ENCODE data around the gene DST. TPM values are rescaled to one million over a fixed set of nuclear protein-coding genes. Genes with fewer than 3 reads are reported as not detected.

The DST gene
- total RNA-seq, 2 experiments from 2014 or later = 5.7 to 6.2 TPM

DNA sequence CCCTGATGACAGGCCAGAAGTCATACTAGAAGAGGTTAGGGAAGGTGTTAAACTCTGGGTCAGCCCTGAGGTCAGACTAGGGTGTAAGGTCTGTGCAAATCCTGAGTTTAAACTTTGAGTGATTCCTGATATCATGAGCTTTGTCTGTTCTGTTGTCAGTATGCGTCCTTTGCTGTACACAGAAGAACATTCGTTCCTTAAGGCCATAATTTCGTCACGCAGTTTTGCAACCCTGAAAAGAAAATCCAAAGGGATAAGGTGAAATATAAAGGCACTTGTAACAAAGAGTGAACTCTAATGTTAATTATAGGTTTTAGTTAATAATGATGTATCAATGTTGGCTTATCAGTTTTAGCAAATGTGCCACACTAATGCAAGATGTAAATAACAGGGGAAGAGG, 2.3 kb downstream of the DST start:
- ChIA-PET CTCF (interaction anchor here (1.4 kb wide), 1 partner anchor 59 kb away, joined by 3 read pairs; no protein-coding TSS in a partner anchor), POLR2A (no interaction called here)
- no peaks in the 10 kb centered on the region for H3K9me3 Mint-ChIP-seq
- peaks cover 2% of the 10 kb centered on the region for H3K27me3 Mint-ChIP-seq
- no peaks in the 10 kb centered on the region for H3K36me3 Mint-ChIP-seq
- DNase-seq = no peak
- H3K4me3 Mint-ChIP-seq = no peak overlapping the region
- no peaks in the 10 kb centered on the region for H3K4me1 Mint-ChIP-seq (ENCODE audit: low read depth)
- intact Hi-C loops (cut with micrococcal nuclease) = no loop called here
- no peak overlapping the region for H3K27ac Mint-ChIP-seq

DNA sequence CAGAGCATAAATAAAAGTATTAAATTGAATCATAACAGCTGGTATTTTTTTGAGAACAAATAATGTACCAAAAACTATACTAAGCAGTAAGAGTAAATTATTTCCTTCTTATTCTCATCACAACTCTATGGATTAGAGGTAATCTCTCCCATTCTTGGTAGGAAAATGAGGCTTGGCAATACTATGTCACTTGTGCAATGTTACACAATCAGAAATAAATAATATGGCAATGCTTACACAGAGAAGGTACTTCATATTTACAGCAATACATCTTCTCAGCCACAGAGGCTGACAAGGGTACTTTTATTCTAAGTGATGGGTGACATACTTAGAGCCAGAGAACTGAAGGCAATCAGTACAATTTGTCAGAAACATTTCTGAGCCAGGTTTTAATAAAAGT, 3.9 kb downstream of the DST start:
- Mint-ChIP-seq H3K4me1 (ENCODE audit: low read depth) (no peaks in the 10 kb centered on the region), H3K9me3 (no peaks in the 10 kb centered on the region), H3K27ac (no peak overlapping the region), H3K4me3 (no peak overlapping the region), H3K36me3 (no peaks in the 10 kb centered on the region), H3K27me3 (peaks cover 2% of the 10 kb centered on the region)
- POLR2A ChIA-PET = no interaction called here
- intact Hi-C loops (cut with micrococcal nuclease) = loop anchor here (5.0 to 10.0 kb wide), 2 partner anchors 214 to 676 kb away; partner anchors contain the start of gene PRIM2
- CTCF ChIA-PET = interaction anchor here (1.3 to 1.4 kb wide), 2 partner anchors 13 to 60 kb away, joined by 3 to 5 read pairs; no protein-coding TSS in a partner anchor
- no peak for DNase-seq

DNA sequence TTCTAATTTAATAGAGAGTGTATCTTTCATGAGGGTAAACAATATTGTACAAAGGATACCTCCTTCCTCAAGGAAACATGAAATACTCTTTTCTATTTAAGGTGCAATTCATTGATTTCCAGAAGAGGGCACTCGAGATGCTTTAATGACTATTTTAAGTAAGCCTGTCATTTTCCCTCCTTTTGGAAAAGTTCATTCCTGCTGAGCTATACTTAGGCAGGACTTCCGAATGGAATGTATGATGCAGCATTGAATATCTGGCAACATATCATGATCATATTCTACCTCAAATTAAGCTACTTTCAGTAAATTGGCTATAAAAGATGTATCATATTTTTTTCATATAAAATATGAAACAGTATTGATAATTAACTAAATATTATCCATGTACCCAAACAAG, 5.0 kb downstream of the DST start:
- ChIA-PET CTCF (interaction anchor here (0.7 to 1.6 kb wide), 4 partner anchors 12 to 215 kb away, joined by 3 to 7 read pairs (median 6); no protein-coding TSS in a partner anchor), POLR2A (no interaction called here)
- no peak for DNase-seq
- Mint-ChIP-seq H3K9me3 (no peaks in the 10 kb centered on the region), H3K4me3 (no peak overlapping the region), H3K27ac (no peak overlapping the region), H3K4me1 (ENCODE audit: low read depth) (no peaks in the 10 kb centered on the region), H3K27me3 (peaks cover 5% of the 10 kb centered on the region), H3K36me3 (no peaks in the 10 kb centered on the region)
- intact Hi-C loops (cut with micrococcal nuclease) = loop anchor here (1.0 to 10.0 kb wide), 3 partner anchors 62 to 677 kb away; partner anchors contain the start of gene PRIM2

DNA sequence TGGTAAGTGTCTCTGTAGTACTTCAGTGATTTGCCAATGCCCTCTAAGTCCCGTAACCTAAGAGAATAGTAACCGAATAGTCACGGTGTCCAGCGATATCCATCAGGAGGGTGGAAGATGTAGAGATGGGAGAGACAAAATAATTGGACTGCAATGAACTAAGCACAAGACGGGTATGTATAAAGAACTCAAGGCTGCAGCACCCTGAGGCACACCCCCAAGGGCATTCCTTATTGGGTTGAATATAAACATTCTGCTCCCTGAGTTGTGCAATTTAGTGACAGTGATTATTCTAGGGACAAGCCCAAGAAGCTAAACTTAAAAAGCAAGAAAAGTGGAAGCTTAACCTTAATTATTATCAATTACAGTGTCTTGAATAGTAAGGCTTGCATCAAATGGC, 14.6 kb downstream of the DST start:
- H3K4me1 Mint-ChIP-seq (ENCODE audit: low read depth) = no peaks in the 10 kb centered on the region

DNA sequence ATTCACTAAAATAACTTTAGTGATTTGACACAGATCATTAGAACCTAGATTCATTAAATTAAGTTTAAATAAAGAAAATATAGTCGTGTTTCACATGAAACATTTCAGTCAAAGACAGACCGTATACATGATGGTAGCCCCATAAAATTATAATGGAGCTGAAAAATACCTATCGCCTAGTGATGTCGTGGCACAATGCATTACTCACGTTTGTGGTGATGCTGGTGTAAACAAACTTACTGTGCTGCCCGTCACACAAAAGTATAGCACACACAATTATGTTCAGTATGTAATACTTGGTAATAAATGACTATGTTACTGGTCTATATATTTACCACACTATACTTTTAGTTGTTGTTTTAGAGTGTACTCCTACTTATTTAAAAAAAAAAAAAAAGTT, 17.3 kb downstream of the DST start:
- DNase-seq = no peak
- H3K27ac Mint-ChIP-seq = no peak overlapping the region
- ChIA-PET POLR2A (no interaction called here), CTCF (interaction anchor here (1.4 kb wide), 1 partner anchor 13 kb away, joined by 5 read pairs; no protein-coding TSS in a partner anchor)
- H3K27me3 Mint-ChIP-seq = peaks cover 1% of the 10 kb centered on the region
- no peak overlapping the region for H3K4me3 Mint-ChIP-seq
- H3K9me3 Mint-ChIP-seq = no peaks in the 10 kb centered on the region
- H3K36me3 Mint-ChIP-seq = no peaks in the 10 kb centered on the region
- no peaks in the 10 kb centered on the region for H3K4me1 Mint-ChIP-seq (ENCODE audit: low read depth)
- intact Hi-C loops (cut with micrococcal nuclease) = no loop called here

More for the DNA sequence above, 14.6 kb downstream of the DST start:
- no peak for DNase-seq
- H3K4me3 Mint-ChIP-seq = no peak overlapping the region
- H3K36me3 Mint-ChIP-seq = no peaks in the 10 kb centered on the region
- H3K9me3 Mint-ChIP-seq = no peaks in the 10 kb centered on the region
- intact Hi-C loops (cut with micrococcal nuclease) = no loop called here
- no peak overlapping the region for H3K27ac Mint-ChIP-seq
- ChIA-PET POLR2A (no interaction called here), CTCF (no interaction called here)
- peaks cover 4% of the 10 kb centered on the region for H3K27me3 Mint-ChIP-seq

DNA sequence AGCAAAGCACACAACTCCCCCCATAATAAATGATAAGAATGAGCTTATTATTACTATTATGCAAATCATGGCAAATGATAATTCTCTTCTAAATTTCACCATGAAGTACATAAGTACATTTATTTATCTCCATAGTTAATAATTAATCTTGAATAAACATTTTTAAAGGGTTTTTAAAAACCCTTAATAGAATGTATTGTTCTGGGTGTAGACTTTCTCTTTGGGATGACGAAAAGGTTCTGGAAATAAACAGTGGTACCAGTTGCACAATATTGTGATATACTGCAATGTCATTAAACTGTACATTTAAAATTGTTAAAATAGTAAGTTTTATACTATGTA, 18.0 kb downstream of the DST start:
- DNase-seq = no peak
- Mint-ChIP-seq H3K4me1 (ENCODE audit: low read depth) (no peaks in the 10 kb centered on the region), H3K36me3 (no peaks in the 10 kb centered on the region), H3K27me3 (peaks cover 1% of the 10 kb centered on the region), H3K4me3 (no peak overlapping the region), H3K27ac (no peak overlapping the region), H3K9me3 (no peaks in the 10 kb centered on the region)
- intact Hi-C loops (cut with micrococcal nuclease) = no loop called here
- POLR2A ChIA-PET = no interaction called here
- CTCF ChIA-PET = interaction anchor here (1.5 kb wide), 1 partner anchor 31 kb away, joined by 3 read pairs; no protein-coding TSS in a partner anchor

DNA sequence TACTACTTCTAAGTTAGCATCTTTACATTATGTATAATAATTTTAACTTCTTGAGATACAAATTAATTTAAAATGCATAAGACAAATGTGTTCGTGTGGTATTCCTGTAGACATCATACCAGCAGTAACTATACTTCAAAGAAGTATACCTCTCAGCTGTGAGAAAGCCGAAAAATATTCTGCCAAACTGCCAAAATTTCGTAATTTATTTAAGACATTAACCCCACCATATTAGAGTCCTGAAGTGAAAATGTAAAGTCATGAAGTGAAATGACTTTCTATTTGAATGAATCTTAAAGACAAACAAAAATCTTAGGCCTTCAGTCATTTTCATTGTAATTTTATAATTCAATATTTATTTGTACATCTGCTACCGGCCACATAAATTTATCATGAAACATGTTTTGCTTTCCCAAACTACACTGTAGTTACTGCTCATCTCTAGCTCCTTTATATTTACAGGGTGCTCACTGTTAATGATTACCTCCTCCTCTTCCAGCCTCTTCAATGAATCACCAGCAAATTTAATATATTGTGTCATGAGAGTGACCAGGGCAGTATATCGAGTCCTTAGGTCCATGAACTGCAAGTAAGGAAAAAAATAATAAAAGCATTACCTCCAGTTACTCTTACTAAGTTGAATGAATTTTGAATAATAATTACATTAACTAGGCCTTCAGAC, 18.5 kb downstream of the DST start:
- Mint-ChIP-seq H3K27ac (no peak overlapping the region), H3K27me3 (peaks cover 1% of the 10 kb centered on the region), H3K4me3 (no peak overlapping the region), H3K9me3 (no peaks in the 10 kb centered on the region), H3K4me1 (ENCODE audit: low read depth) (no peaks in the 10 kb centered on the region), H3K36me3 (no peaks in the 10 kb centered on the region)
- no peak for DNase-seq
- intact Hi-C loops (cut with micrococcal nuclease) = no loop called here
- ChIA-PET CTCF (interaction anchor here (1.5 kb wide), 1 partner anchor 30 kb away, joined by 3 read pairs; no protein-coding TSS in a partner anchor), POLR2A (no interaction called here)

DNA sequence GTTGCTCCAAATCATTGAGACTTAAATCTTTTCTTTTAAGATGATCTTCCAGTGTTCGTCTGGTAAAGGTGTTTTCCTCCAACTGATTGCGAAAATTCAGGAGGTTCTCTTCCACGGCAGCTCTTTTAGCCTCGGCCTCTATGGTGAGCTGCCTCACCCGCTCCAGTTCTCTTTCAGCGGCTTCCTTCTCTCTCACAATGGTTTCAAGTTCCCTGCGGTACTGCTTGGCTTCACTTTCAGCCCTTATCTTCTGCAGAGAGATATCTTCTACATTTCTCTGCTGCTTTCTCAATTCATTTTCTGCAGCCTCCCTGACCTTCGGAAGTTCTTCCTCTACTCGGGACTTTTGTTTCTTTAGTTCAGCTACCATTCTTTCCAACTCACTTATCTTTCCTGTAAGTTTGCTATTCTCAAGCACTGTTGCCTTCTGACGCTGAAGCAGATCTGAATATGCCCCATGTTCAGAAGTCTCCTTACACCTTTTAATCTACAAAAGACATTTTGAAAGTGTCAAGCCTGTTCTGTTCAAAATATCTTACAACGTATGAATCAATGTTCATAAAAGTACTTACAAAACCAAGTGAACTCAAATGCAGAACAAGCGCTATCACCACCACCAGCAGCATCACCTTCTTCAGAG, 22.3 kb downstream of the DST start:
- Mint-ChIP-seq H3K27me3 (peaks cover 1% of the 10 kb centered on the region), H3K9me3 (no peaks in the 10 kb centered on the region), H3K4me3 (no peak overlapping the region), H3K4me1 (ENCODE audit: low read depth) (no peaks in the 10 kb centered on the region), H3K27ac (no peak overlapping the region), H3K36me3 (no peaks in the 10 kb centered on the region)
- ChIA-PET POLR2A (no interaction called here), CTCF (no interaction called here)
- intact Hi-C loops (cut with micrococcal nuclease) = no loop called here
- DNase-seq = no peak

DNA sequence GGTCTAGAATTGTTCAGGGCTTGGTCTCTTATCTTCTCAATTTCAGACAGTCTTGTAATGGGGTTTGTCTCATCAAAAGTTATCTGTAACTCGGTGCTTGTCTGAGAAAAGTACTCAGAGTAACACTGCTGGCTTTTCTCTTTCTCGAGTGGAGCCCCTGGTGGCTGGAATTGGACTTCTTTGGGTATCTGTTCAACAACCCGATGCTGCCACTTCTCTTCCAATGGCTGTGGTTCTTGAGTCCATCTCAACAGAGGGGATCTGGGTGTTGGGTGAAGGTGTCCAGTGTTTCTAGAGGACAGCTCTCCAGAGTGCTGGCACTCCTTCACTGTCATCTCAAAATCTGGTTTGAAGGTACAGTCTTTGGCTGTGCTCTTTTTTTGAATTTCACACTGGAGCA, 24.6 kb downstream of the DST start:
- POLR2A ChIA-PET = no interaction called here
- Mint-ChIP-seq H3K4me1 (ENCODE audit: low read depth) (no peaks in the 10 kb centered on the region), H3K27me3 (peaks cover 1% of the 10 kb centered on the region), H3K9me3 (no peaks in the 10 kb centered on the region), H3K36me3 (no peaks in the 10 kb centered on the region), H3K4me3 (no peak overlapping the region), H3K27ac (no peak overlapping the region)
- CTCF ChIA-PET = interaction anchor here (1.7 to 2.2 kb wide), 2 partner anchors 10 to 23 kb away, joined by 4 to 6 read pairs; no protein-coding TSS in a partner anchor
- DNase-seq = no peak
- intact Hi-C loops (cut with micrococcal nuclease) = no loop called here

DNA sequence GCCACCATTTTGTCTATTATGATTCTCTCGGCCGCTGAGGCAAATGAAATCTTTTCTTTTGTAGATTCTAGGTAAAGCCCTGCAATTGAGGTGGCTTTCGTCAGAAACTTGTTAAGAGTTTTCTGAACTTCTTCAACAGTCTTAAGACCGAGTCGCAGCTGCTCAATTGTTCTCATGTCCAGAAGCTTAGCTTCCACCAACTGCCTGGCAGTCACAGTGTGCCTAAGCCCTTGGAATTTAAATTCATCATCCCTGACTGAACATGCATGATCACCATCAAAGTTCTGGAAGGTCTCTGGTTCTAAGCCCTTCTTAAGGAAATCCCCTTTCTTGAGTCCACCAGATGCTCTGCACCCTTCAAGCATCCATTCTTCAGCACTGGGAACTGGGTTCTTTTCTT, 25.7 kb downstream of the DST start:
- H3K36me3 Mint-ChIP-seq = no peaks in the 10 kb centered on the region
- no peaks in the 10 kb centered on the region for H3K27me3 Mint-ChIP-seq
- DNase-seq = no peak
- H3K27ac Mint-ChIP-seq = no peak overlapping the region
- H3K4me1 Mint-ChIP-seq (ENCODE audit: low read depth) = no peaks in the 10 kb centered on the region
- ChIA-PET POLR2A (no interaction called here), CTCF (interaction anchor here (1.7 kb wide), 1 partner anchor 22 kb away, joined by 6 read pairs; no protein-coding TSS in a partner anchor)
- intact Hi-C loops (cut with micrococcal nuclease) = no loop called here
- no peaks in the 10 kb centered on the region for H3K9me3 Mint-ChIP-seq
- no peak overlapping the region for H3K4me3 Mint-ChIP-seq

DNA sequence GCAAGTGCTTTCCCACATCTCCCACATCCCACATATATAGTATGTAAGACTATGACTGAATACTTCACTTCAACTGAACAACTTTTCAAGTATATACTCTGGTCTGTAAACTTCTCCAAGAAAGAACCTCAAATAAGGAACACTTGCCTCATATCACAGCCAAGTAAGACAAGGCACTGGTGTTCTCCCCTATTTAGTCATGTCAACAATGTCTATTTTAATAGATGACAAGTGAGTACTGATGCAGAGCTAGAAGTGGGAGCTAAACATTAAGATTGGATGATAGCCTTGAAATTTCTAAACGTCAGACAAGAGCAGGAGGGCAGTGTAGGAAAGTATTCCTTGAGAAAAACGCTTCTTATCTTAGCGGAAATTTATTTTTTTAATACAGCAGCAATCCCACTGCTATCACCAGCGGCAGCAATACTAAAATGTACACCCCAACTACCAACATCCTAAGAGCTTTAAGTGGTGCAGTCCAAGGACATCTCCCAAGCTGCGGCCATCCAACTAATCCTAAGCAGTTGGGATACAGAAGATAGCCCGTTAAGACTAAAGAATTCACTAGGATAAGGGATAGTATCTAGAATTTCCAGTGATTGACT, 29.3 kb downstream of the DST start:
- intact Hi-C loops (cut with micrococcal nuclease) = no loop called here
- ChIA-PET POLR2A (no interaction called here), CTCF (no interaction called here)
- H3K9me3 Mint-ChIP-seq = no peaks in the 10 kb centered on the region
- DNase-seq = no peak
- no peaks in the 10 kb centered on the region for H3K4me1 Mint-ChIP-seq (ENCODE audit: low read depth)
- H3K27ac Mint-ChIP-seq = no peak overlapping the region
- H3K27me3 Mint-ChIP-seq = peaks cover 3% of the 10 kb centered on the region
- H3K36me3 Mint-ChIP-seq = no peaks in the 10 kb centered on the region
- no peak overlapping the region for H3K4me3 Mint-ChIP-seq

DNA sequence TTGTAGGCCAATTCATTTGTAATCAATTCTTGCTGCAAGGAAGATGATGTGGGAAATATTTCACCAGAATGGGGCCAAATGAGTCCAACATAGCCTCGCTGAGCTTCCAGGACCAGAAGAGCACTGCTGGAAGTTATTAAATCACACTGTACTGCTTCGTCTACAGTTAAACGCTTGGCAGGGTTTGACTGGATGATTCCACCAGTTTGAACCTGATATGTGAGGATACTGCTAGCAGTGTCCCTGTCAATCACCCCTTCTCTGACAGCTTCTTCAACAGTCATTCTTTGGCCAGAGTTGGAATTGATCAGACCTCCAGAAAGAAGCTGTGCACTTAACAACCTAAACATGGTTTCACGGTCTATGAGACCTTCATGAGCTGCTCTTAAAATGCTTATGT, 34.4 kb downstream of the DST start:
- Mint-ChIP-seq H3K27ac (no peak overlapping the region), H3K9me3 (no peaks in the 10 kb centered on the region), H3K27me3 (peaks cover 15% of the 10 kb centered on the region), H3K36me3 (no peaks in the 10 kb centered on the region), H3K4me3 (no peak overlapping the region), H3K4me1 (ENCODE audit: low read depth) (peaks cover 22% of the 10 kb centered on the region)
- CTCF ChIA-PET = interaction anchor here (1.4 to 2.9 kb wide), 4 partner anchors 11 to 37 kb away, joined by 4 to 11 read pairs (median 8); no protein-coding TSS in a partner anchor
- POLR2A ChIA-PET = no interaction called here
- intact Hi-C loops (cut with micrococcal nuclease) = no loop called here
- no peak for DNase-seq

All from activated CD4-positive, alpha-beta memory T cell treated with anti-CD3 and anti-CD28 coated beads for 36 hours (primary cell).